ENCODE measurements around the gene SPRYD7. TPM values are rescaled to one million over a fixed set of nuclear protein-coding genes. Genes with fewer than 3 reads are reported as not detected.

Gene SPRYD7
- total and polyA plus RNA-seq, 2 donors (not counting 1 experiment from before 2014, with no cell fraction given), result 1.9 to 4.5 TPM

GRCh38 chr13:49975826-49976225, 39.7 kb upstream of the SPRYD7 start:
- Histone ChIP-seq H3K27me3 (replicated peaks in 1 of 4; ENCODE audit: control extremely low read depth in 1 of 4, control insufficient read depth in 3 of 4, insufficient read depth in 4 of 4, low read length in 3 of 4) (no peaks in the 10 kb centered on the region), H3K4me2 (replicated peaks; ENCODE audit: low read depth, low read length, poor library complexity, severe bottlenecking) (no peak overlapping the region), H2AFZ (ENCODE audit: insufficient read depth, low read depth, low read length, poor library complexity, severe bottlenecking) (no peak overlapping the region), H3K27ac (ENCODE audit: low read length in 2 of 2) (no peak overlapping the region), H3K9ac (ENCODE audit: low read length) (no peak overlapping the region), H4K20me1 (ENCODE audit: control insufficient read depth, insufficient read depth, low read length, poor library complexity, severe bottlenecking) (no peaks in the 10 kb centered on the region), H3K4me3 (ENCODE audit: control extremely low read depth in 1 of 5, extremely low read depth in 1 of 5, insufficient read depth in 1 of 5, low read depth in 2 of 5, low read length in 4 of 5) (no peak overlapping the region), H3K9me3 (ENCODE audit: control extremely low read depth in 1 of 3, control insufficient read depth in 2 of 3, insufficient read depth in 1 of 3, low read length in 2 of 3) (no peaks in the 10 kb centered on the region), H3K36me3 (replicated peaks in 1 of 2; ENCODE audit: control extremely low read depth in 1 of 2, control insufficient read depth in 1 of 2, extremely low read depth in 1 of 2, insufficient read depth in 2 of 2, low read length in 1 of 2) (no peaks in the 10 kb centered on the region), H3K79me2 (ENCODE audit: control insufficient read depth, insufficient read depth, low read length) (no peaks in the 10 kb centered on the region), H3K4me1 (ENCODE audit: control insufficient read depth in 2 of 2, insufficient read depth in 2 of 2, low read length in 2 of 2) (peaks cover 0 to 4% of the 10 kb centered on the region in 2 donors)
- no peak for DNase-seq
- ChIA-PET CTCF (interaction anchor here (0.7 to 7.7 kb wide), 41 partner anchors 9 to 1095 kb away, joined by 3 to 100 read pairs (median 5); partner anchors contain the start of genes RNASEH2B and SPRYD7), POLR2A (interaction anchor here (0.5 kb wide), 1 partner anchor 661 kb away, joined by 3 read pairs; no protein-coding TSS in a partner anchor)
- Mint-ChIP-seq H3K27me3 (no peaks in the 10 kb centered on the region), H3K9me3 (ENCODE audit: insufficient read depth) (no peaks in the 10 kb centered on the region), H3K27ac (no peak overlapping the region), H3K4me3 (no peak overlapping the region), H3K4me1 (peaks cover 4% of the 10 kb centered on the region)
- no peak for ATAC-seq (ENCODE audit: low read depth)
- intact Hi-C loops (cut with micrococcal nuclease), result loop anchor here (1.0 to 5.0 kb wide), 8 partner anchors 21 to 1311 kb away; partner anchors contain the start of gene TRIM13
- whole genome bisulfite sequencing (ENCODE audit: insufficient coverage), result no CpG with 5 or more reads among the region's 1 CpG
- TF ChIP-seq EZH2 (IDR thresholded peaks at IDR 0.05; ENCODE audit: borderline replicate concordance, insufficient read depth, low read depth, low read length, poor library complexity, severe bottlenecking), result no peak
- no peak for TF ChIP-seq CTCF (IDR thresholded peaks at IDR 0.05)

GRCh38 chr13:49972709-49973108, 36.6 kb upstream of the SPRYD7 start:
- Histone ChIP-seq H3K79me2 (ENCODE audit: control insufficient read depth, insufficient read depth, low read length) (no peaks in the 10 kb centered on the region), H3K36me3 (replicated peaks in 1 of 2; ENCODE audit: control extremely low read depth in 1 of 2, control insufficient read depth in 1 of 2, extremely low read depth in 1 of 2, insufficient read depth in 2 of 2, low read length in 1 of 2) (no peaks in the 10 kb centered on the region), H3K4me3 (ENCODE audit: control extremely low read depth in 1 of 5, extremely low read depth in 1 of 5, insufficient read depth in 1 of 5, low read depth in 2 of 5, low read length in 4 of 5) (no peak overlapping the region), H3K27me3 (replicated peaks in 1 of 4; ENCODE audit: control extremely low read depth in 1 of 4, control insufficient read depth in 3 of 4, insufficient read depth in 4 of 4, low read length in 3 of 4) (no peaks in the 10 kb centered on the region), H3K9ac (ENCODE audit: low read length) (no peak overlapping the region), H3K4me2 (replicated peaks; ENCODE audit: low read depth, low read length, poor library complexity, severe bottlenecking) (no peak overlapping the region), H2AFZ (ENCODE audit: insufficient read depth, low read depth, low read length, poor library complexity, severe bottlenecking) (no peak overlapping the region), H3K4me1 (ENCODE audit: control insufficient read depth in 2 of 2, insufficient read depth in 2 of 2, low read length in 2 of 2) (peaks cover 0 to 4% of the 10 kb centered on the region in 2 donors), H3K9me3 (ENCODE audit: control extremely low read depth in 1 of 3, control insufficient read depth in 2 of 3, insufficient read depth in 1 of 3, low read length in 2 of 3) (no peaks in the 10 kb centered on the region), H3K27ac (ENCODE audit: low read length in 2 of 2) (no peak overlapping the region), H4K20me1 (ENCODE audit: control insufficient read depth, insufficient read depth, low read length, poor library complexity, severe bottlenecking) (no peaks in the 10 kb centered on the region)
- no peaks in the 10 kb centered on the region for H3K9me3 Mint-ChIP-seq (ENCODE audit: insufficient read depth)
- H3K27me3 Mint-ChIP-seq, result no peaks in the 10 kb centered on the region
- peaks cover 4% of the 10 kb centered on the region for H3K4me1 Mint-ChIP-seq
- WGBS (ENCODE audit: insufficient coverage), result no CpG with 5 or more reads among the region's 4 CpGs
- H3K4me3 Mint-ChIP-seq, result no peak overlapping the region
- TF ChIP-seq CTCF (IDR thresholded peaks at IDR 0.05) (no peak), EZH2 (IDR thresholded peaks at IDR 0.05; ENCODE audit: borderline replicate concordance, insufficient read depth, low read depth, low read length, poor library complexity, severe bottlenecking) (no peak)
- ChIA-PET POLR2A (no interaction called here), CTCF (interaction anchor here (0.9 to 7.7 kb wide), 4 partner anchors 615 to 1098 kb away, joined by 3 to 85 read pairs (median 4); no protein-coding TSS in a partner anchor)
- H3K27ac Mint-ChIP-seq, result no peak overlapping the region
- intact Hi-C loops (cut with micrococcal nuclease), result no loop called here
- ATAC-seq (ENCODE audit: low read depth) (no peak), DNase-seq (no peak)

All from B cell (primary cell).